ENCODE data around the gene WDTC1.

GRCh38 chr1:27284425-27285273, 50.2 kb downstream of the WDTC1 start:
- peak; percentile 93 for TF ChIP-seq CTCF (IDR thresholded peaks at IDR 0.05; ENCODE audit: insufficient read depth, low read depth, low read length)
- TF ChIP-seq EZH2 (IDR thresholded peaks at IDR 0.05; ENCODE audit: insufficient read depth, low read length), result no peak
